K562 (cell line): ENCODE data around the gene PHF12. TPM values are rescaled to one million over a fixed set of nuclear protein-coding genes. Genes with fewer than 3 reads are reported as not detected.

Experiments used
- CXXC5 ChIP-seq: fragments of 250-450 bp; sonication (Bioruptor Pico); IDR thresholded peaks from 2 replicates; pipeline ENCODE4 v1.8.0; 2022; ENCODE audit warnings: inconsistent platforms, mild to moderate bottlenecking, moderate library complexity
- HNRNPLL ChIP-seq: fragments of 200-400 bp; formaldehyde crosslinking; IDR thresholded peaks from 2 replicates; pipeline ENCODE4 v1.6.1; 2017; ENCODE audit warnings: low read length, low read depth, mild to moderate bottlenecking; ENCODE audit not compliant: poor library complexity, severe bottlenecking
- THRAP3 ChIP-seq: fragments of 450-650 bp; IDR thresholded peaks from 2 replicates; pipeline ENCODE4 v1.6.1; 2016; ENCODE audit warnings: mild to moderate bottlenecking, inconsistent platforms, borderline replicate concordance
- ZC3H4 ChIP-seq: sonication (generic); formaldehyde crosslinking; IDR thresholded peaks from 2 replicates; pipeline ENCODE4 v1.9.0; 2021; ENCODE audit warnings: missing genetic modification reagents, borderline replicate concordance
- ZFP30 ChIP-seq: fragments of 250-450 bp; sonication (Bioruptor Pico); IDR thresholded peaks from 2 replicates; pipeline ENCODE4 v1.8.0; 2022; ENCODE audit warnings: moderate library complexity, mild to moderate bottlenecking, inconsistent platforms, borderline replicate concordance
- ZNF124 ChIP-seq: sonication (generic); formaldehyde crosslinking; IDR thresholded peaks from 2 replicates; pipeline ENCODE4 v1.8.1; 2022; ENCODE audit warnings: missing genetic modification reagents
- ZNF431 ChIP-seq: sonication (generic); formaldehyde crosslinking; IDR thresholded peaks from 2 replicates; pipeline ENCODE4 v1.8.0; 2022; ENCODE audit warnings: mild to moderate bottlenecking, missing genetic modification reagents
- polyA plus RNA-seq, 8 experiments: library from polyadenylated mRNA; depleted of rRNA in 4 of 8; stranded (reverse) in 5 of 8; unstranded in 3 of 8; fragments of >200 nt; fragmentation: Nextera tagmentation in 2 of 8; fragmentation: Illumina TruSeq in 1 of 8; extraction: Ambion mirVana in 2 of 8; extraction: Trizol in 1 of 8; gene quantifications; 2 replicates each; pipeline versions ENCODE4 v1.2.1 to v1.2.3, GENCODE V29; 2011 to 2014; ENCODE audit warnings: inconsistent platforms in 1 of 8, missing spikeins in 1 of 8
- total RNA-seq, 7 experiments: library from RNA; depleted of rRNA in 6 of 7; stranded (reverse); fragments of >200 nt in 6 of 7; fragmentation: Illumina TruSeq in 2 of 7; extraction: Trizol in 2 of 7; gene quantifications; 2 replicates each; pipeline versions ENCODE4 v1.2.1 to v1.2.3, GENCODE V29; 2011 to 2021; ENCODE audit warnings: low replicate concordance in 1 of 7
- TF ChIP-seq, protein P1 (sequence below): fragments of 450-650 bp; IDR thresholded peaks from 2 replicates; pipeline ENCODE4 v1.6.1; 2016; ENCODE audit warnings: mild to moderate bottlenecking, moderate library complexity
- TF ChIP-seq, protein P2 (sequence below): fragments of 250-450 bp; sonication (Bioruptor Pico); IDR thresholded peaks from 2 replicates; pipeline ENCODE4 v1.8.0; 2021; ENCODE audit warnings: mild to moderate bottlenecking, moderate library complexity
- TF ChIP-seq, protein P3 (sequence below): sonication (generic); formaldehyde crosslinking; IDR thresholded peaks from 2 replicates; pipeline ENCODE4 v1.5.0; 2020; ENCODE audit warnings: missing genetic modification reagents
- TF ChIP-seq, protein P4 (sequence below), 2 experiments: fragments of 250-450 bp in 1 of 2; fragments of 450-650 bp in 1 of 2; sonication (Bioruptor Pico) in 1 of 2; IDR thresholded peaks; 2 replicates each; pipeline versions ENCODE4 v1.6.1 to v1.8.0; 2016 to 2021; ENCODE audit warnings: mild to moderate bottlenecking in 2 of 2, moderate library complexity in 2 of 2, missing compliant biosample characterization in 1 of 2, missing genetic modification characterization in 1 of 2

The PHF12 gene
- total and polyA plus RNA-seq, 9 of the 15 experiments (the other 6 are each of a cell fraction or from before 2014, with no cell fraction given): 0.82 to 31.3 (median 13.5) TPM

DNA sequence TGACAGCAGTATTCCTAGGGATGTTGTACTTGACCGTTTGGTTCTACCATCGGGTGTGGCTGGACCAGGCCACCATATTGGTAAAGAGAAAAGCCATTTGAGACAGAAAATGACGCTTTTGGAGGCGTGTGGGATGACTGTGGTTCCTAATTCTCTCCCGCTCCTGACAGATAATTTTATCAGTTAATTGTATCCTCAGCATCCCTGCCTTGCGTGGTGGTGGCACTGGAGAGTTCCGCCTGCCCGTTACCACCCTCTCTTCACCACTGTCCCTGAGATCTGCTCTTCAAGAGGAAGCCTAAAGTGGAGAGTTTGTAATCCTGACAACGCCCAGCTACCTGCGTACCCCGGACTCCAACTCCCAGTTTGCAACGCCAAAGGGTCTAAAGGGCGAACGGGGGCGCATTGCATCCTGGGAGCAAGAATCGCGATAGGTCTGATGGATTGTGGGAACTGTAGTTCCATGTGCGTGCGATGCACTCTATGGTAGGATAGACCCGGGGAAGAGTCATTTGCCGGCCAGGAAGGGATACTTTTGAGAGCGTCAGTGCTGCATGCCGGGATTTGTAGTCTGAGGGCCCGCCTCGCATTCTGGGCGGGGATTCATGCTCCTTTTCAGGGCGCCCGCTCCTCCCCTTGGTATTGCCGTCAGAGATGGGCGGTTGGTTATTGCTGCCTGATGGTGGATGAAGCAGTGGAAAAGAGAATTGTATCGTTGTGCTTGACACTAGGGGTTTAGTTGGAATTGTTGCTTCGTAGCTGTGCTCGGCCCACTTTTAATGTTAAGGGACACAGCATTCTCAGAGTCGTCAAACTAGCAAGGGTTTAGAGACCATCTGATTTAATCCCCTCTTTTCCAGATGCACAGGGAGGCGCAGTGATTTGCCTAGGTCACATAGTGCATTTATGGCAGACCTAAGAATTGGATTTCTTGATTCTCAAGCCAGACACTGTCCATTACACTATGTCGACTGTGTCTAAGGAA, 965 bp upstream of the PHF12 start (continued):
- TF ChIP-seq, protein P1, sequence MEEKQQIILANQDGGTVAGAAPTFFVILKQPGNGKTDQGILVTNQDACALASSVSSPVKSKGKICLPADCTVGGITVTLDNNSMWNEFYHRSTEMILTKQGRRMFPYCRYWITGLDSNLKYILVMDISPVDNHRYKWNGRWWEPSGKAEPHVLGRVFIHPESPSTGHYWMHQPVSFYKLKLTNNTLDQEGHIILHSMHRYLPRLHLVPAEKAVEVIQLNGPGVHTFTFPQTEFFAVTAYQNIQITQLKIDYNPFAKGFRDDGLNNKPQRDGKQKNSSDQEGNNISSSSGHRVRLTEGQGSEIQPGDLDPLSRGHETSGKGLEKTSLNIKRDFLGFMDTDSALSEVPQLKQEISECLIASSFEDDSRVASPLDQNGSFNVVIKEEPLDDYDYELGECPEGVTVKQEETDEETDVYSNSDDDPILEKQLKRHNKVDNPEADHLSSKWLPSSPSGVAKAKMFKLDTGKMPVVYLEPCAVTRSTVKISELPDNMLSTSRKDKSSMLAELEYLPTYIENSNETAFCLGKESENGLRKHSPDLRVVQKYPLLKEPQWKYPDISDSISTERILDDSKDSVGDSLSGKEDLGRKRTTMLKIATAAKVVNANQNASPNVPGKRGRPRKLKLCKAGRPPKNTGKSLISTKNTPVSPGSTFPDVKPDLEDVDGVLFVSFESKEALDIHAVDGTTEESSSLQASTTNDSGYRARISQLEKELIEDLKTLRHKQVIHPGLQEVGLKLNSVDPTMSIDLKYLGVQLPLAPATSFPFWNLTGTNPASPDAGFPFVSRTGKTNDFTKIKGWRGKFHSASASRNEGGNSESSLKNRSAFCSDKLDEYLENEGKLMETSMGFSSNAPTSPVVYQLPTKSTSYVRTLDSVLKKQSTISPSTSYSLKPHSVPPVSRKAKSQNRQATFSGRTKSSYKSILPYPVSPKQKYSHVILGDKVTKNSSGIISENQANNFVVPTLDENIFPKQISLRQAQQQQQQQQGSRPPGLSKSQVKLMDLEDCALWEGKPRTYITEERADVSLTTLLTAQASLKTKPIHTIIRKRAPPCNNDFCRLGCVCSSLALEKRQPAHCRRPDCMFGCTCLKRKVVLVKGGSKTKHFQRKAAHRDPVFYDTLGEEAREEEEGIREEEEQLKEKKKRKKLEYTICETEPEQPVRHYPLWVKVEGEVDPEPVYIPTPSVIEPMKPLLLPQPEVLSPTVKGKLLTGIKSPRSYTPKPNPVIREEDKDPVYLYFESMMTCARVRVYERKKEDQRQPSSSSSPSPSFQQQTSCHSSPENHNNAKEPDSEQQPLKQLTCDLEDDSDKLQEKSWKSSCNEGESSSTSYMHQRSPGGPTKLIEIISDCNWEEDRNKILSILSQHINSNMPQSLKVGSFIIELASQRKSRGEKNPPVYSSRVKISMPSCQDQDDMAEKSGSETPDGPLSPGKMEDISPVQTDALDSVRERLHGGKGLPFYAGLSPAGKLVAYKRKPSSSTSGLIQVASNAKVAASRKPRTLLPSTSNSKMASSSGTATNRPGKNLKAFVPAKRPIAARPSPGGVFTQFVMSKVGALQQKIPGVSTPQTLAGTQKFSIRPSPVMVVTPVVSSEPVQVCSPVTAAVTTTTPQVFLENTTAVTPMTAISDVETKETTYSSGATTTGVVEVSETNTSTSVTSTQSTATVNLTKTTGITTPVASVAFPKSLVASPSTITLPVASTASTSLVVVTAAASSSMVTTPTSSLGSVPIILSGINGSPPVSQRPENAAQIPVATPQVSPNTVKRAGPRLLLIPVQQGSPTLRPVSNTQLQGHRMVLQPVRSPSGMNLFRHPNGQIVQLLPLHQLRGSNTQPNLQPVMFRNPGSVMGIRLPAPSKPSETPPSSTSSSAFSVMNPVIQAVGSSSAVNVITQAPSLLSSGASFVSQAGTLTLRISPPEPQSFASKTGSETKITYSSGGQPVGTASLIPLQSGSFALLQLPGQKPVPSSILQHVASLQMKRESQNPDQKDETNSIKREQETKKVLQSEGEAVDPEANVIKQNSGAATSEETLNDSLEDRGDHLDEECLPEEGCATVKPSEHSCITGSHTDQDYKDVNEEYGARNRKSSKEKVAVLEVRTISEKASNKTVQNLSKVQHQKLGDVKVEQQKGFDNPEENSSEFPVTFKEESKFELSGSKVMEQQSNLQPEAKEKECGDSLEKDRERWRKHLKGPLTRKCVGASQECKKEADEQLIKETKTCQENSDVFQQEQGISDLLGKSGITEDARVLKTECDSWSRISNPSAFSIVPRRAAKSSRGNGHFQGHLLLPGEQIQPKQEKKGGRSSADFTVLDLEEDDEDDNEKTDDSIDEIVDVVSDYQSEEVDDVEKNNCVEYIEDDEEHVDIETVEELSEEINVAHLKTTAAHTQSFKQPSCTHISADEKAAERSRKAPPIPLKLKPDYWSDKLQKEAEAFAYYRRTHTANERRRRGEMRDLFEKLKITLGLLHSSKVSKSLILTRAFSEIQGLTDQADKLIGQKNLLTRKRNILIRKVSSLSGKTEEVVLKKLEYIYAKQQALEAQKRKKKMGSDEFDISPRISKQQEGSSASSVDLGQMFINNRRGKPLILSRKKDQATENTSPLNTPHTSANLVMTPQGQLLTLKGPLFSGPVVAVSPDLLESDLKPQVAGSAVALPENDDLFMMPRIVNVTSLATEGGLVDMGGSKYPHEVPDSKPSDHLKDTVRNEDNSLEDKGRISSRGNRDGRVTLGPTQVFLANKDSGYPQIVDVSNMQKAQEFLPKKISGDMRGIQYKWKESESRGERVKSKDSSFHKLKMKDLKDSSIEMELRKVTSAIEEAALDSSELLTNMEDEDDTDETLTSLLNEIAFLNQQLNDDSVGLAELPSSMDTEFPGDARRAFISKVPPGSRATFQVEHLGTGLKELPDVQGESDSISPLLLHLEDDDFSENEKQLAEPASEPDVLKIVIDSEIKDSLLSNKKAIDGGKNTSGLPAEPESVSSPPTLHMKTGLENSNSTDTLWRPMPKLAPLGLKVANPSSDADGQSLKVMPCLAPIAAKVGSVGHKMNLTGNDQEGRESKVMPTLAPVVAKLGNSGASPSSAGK: no peak; the same call in 1 of the 2 replicates
- TF ChIP-seq, protein P2, sequence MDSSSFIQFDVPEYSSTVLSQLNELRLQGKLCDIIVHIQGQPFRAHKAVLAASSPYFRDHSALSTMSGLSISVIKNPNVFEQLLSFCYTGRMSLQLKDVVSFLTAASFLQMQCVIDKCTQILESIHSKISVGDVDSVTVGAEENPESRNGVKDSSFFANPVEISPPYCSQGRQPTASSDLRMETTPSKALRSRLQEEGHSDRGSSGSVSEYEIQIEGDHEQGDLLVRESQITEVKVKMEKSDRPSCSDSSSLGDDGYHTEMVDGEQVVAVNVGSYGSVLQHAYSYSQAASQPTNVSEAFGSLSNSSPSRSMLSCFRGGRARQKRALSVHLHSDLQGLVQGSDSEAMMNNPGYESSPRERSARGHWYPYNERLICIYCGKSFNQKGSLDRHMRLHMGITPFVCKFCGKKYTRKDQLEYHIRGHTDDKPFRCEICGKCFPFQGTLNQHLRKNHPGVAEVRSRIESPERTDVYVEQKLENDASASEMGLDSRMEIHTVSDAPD (CRISPR knock-in tag): no peak
- no peak for TF ChIP-seq HNRNPLL
- TF ChIP-seq, protein P3, sequence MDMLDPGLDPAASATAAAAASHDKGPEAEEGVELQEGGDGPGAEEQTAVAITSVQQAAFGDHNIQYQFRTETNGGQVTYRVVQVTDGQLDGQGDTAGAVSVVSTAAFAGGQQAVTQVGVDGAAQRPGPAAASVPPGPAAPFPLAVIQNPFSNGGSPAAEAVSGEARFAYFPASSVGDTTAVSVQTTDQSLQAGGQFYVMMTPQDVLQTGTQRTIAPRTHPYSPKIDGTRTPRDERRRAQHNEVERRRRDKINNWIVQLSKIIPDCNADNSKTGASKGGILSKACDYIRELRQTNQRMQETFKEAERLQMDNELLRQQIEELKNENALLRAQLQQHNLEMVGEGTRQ: no peak
- peak; percentile 90 for TF ChIP-seq CXXC5
- TF ChIP-seq, protein P4, sequence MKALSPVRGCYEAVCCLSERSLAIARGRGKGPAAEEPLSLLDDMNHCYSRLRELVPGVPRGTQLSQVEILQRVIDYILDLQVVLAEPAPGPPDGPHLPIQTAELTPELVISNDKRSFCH (CRISPR knock-in tag; IDR thresholded peaks at IDR 0.05): no peak
- TF ChIP-seq, protein P4 (tag; IDR thresholded peaks at IDR 0.05): peak; percentile 95
- 0 out of 2 replicates have a peak, but pooled peaks have one; percentile 28 for TF ChIP-seq ZNF431
- TF ChIP-seq ZC3H4 (CRISPR knock-in tag): no peak
- TF ChIP-seq ZNF124 (CRISPR knock-in tag): no peak
- TF ChIP-seq ZFP30 (CRISPR knock-in tag): no peak
- no peak for TF ChIP-seq THRAP3
